C1 segment of cervical spinal cord (tissue), 14 donors: ENCODE results near the gene DZIP1.

Experiments used
- DNase-seq, 14 donors: peaks; one replicate each; lab custom pipeline; 2025; lab: John Stamatoyannopoulos, UW

The DZIP1 gene

DNA sequence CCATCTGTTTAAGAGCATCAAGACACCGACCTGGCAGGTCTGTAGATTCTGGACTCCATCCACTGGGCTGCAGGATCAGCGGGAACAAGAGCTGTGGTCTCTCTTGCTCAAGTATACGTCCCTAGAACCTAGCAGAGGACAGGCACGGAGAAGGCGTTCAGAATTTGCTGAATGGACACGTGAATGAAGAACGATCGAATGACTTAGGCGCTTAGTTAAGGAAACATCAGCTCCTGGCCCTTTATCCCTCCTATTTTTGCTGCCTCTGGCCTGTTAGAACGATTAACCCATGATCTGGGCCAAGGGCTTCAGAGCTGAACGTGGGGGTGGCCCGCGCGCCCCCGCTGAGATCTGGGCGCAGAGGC, 953 bp downstream of the DZIP1 start:
- DNase-seq = peak in 2 of 14 donors; percentile 31 to 54

GRCh38 chr13:95642999-95643398, 1.5 kb downstream of the DZIP1 start:
- DNase-seq = no peak

DNA sequence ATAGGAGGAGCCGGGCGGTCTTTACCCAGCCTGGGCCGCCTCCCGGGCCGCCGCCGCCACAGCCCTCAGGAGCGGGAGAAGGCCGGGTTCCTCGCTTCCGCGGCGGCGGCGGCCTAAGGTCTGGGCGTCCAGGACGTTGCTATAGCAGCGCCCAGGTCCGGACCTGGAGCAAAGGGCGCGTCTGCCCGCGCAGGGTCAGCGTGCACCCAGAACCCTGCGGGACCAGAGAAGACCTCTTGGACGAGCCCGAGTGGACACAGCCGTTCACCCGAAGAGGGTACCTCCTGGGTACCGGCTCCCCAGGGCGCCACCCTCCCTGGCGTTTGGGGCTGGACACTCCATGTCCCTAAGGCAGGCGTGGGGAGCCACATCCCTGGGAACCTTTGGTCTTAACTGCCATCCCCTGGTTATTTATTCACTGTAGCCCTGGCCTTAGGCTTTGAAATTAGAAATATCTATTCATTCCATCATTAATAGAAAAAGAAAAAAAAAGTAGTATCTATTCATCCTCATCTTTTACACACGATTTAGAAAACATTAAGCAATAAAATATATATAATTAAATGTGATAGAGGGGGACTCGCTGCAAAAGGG, 2.4 kb downstream of the DZIP1 start:
- peak in 3 of 14 donors; percentile 4 to 53 (median 29) for DNase-seq

DNA sequence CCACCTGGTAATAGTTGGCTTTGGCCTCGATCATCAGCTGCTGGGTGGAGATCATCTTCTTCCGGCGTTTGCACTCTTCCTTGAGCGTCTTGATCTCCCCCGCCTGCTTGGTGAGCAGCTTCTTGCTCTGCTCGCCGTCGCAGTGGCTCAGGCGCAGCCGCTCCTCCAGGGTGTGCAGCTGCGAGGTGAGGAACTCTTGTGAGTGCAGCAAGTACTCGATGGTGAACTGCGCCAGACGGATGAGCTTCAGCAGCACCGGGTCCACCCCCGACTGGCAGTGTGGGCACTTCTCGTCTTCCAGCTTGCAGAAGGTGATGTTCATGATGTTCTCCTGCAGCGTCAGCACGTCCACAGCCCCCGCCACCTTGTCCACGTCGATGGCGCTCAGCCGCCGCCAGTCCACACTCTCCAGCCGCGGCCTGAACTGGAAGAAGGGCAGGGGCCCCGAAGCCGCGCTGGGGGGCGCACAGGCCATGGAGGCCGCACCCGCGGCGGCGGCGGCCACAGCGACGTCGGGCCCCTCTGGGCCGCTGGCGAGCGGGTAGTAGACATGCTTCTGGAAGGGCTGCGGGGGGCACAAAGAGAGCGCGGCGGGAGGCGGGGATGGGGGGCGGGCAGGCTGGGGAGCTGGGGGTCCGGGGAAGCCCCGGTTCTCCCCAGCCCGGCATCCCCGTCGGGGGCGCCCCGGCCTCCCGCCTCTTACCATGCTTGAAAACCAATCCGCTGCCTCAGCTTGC, 3.0 kb downstream of the DZIP1 start:
- DNase-seq = peak in 2 of 14 donors; percentile 30 to 35

GRCh38 chr13:95636853-95637252, 7.7 kb downstream of the DZIP1 start:
- DNase-seq = no peak

DNA sequence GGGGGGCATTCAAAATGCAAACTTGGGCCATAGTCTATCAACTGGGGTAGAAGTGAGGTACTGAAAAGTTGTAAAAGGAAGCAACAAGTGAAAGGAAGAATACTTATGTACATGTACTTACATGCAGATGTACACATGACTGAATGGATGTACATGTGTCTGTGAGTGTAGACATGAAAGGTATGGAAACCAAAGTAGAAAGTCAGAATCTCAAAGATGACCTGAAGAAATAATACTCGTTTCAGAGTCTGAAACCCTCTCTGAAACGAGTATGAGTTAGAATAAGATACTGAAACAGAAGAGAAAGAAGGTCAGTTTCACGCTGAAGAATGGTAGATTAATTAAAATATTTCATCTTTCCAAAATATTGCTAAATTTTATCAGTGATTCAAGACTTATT, 13.9 kb downstream of the DZIP1 start:
- DNase-seq = no peak

DNA sequence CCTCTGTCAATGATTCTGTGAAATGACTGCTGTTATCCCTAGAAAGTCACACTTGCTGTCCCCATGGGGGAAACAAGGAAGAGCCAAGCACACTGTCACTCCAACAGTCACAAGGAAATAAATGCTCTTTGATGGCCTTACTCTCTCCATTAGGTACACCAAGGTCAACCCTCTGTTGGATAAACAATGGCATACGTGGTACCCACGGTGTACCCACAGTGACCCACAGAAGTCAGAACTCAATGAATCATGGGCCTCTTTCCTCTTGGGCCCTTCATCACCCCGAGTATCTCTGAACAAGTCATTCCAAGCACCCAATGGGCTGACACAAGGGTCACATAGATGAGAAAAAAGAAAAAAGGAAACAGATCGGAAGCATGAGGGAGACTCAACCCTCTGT, 15.4 kb downstream of the DZIP1 start:
- DNase-seq = no peak

DNA sequence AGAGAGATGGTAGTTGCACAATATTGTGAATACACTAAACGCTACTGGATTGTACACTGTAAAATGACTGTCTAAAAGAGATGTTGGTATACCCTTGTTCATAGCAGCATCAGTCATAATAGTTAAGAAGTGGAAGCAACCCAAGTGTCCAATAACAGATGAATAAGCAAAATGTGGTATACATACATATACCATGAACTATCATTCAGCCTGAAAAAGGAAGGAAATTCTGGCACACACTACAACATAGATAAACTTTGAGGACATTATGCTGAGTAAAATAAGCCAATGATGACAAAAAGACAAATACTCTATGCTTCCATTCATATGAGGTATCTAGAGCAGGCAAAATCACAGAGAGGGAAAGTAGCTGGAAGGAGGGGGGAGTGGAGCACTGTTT, 16.0 kb downstream of the DZIP1 start:
- no peak for DNase-seq

- no peak for DNase-seq
Observed at GRCh38 chr13:95627590-95627989, 16.9 kb downstream of the DZIP1 start.

DNA sequence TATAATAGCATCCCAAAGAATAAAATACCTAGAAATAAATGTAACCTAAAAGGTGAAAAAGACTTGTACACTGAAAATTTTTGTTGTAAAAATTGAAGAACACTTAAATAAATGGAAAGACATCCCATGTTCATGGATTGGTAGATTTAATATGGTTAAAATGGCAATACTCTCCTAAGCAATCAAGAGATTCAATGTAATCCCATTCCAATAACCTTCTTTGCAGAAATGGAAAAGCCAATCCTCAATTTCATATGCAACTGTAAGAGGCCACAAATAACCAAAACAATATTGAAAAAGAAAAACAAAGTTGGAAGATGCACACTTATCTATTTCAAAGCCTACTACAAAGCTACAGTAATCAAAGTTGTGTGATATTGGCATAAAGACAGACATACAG, 17.7 kb downstream of the DZIP1 start:
- DNase-seq = no peak

- DNase-seq = peak in 2 of 14 donors; percentile 4 to 17
Observed at GRCh38 chr13:95624020-95624419, 20.5 kb downstream of the DZIP1 start.

DNA sequence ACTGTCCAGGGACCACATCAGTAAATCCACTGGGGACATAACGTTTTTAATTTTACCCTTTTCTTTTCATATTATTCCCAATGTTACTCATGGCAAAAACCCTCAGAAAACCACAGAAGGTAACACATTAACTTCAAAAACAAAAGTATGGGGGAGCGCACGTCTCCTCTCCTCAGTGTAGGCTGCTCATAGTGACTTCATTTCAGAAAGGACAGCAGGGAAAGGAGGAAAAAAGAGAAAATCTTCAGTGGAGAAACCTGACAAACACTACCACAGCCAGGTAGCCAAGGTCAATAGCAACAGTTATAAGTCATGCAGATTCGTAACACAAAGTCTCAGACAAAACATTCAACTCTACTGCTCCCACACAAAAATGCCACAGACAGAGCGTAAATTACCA, 21.4 kb downstream of the DZIP1 start:
- no peak for DNase-seq

DNA sequence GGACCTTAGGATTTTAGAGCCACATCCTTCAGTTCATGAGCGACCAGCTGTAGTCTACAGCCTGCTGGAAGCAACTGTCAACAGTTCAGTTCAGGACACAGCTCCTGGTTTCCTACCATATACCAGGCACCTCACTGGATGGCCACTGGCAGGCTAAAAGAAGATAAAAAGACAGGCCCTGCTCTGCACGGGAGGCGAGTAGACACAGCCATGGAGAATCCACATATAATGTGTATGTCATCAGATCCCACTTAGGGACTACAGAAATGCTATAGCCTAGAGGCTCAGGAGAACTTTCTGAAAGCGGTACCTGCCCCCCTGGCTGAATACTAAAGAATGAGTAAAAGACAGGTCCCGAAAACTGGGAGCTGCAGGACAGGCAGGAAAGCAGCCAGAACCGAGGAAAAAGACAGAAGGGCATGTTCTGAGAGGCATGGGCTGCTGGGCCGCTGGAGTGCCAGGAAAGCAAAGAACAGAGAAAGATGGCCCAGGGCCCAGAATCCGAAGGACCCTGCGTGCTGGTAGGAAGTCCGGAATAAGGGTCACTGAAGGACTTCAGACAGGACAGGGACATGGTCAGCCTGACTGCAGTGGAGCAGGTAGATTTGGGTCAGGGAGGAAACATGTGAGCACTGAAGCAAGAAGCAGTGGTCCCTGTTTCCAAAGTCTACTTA, 23.5 kb downstream of the DZIP1 start:
- DNase-seq = peak in 9 of 14 donors; percentile 11 to 69 (median 22)

GRCh38 chr13:95620030-95620824, 24.3 kb downstream of the DZIP1 start:
- no peak for DNase-seq

DNA sequence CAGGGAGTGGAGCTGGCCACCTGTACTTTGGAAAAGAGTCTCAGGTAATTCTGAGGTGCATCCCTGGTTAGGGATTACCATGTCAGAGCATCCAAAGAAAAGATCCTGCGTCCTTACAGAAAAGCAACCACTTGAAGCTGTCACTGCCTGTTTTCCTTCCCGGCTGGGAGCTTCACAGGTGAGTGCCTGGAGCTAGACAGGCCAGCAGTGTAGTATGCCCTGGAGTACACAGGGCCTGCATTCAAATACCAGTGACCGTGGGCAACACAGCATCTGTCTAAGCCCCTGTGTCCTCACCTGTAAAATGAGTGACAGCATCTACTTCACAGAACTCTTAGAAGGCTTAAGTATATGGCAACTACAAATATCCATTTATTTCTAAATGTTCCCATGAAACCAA, 29.0 kb downstream of the DZIP1 start:
- no peak for DNase-seq

DNA sequence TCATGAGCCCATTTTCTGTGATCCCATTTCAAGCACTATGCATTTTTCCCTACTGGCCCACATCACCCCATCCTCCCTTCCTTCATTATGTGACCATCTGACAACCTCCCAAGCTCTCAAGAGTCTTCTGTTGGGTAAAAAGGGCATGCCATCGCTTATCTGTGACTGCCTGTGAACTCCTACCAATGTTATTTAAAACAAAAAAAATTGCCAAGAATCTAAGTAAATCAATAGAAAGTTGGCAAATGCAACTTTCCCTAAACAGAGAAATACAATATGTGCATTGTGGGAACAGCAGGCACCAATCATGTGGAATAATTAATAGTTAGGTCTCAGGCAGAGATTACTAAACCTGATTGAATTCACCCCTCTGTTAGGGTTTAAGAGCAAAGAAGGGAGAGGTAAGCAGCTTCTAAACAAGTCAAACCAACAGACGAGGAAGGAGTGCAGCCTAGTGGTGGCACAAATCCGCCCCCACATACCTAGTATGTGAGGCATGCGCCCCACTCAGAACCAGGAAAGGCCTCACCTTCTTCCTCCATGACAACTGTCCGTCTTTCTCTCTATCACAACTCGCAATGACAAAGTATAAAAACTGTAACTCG, 29.8 kb downstream of the DZIP1 start:
- DNase-seq = no peak

- DNase-seq = no peak
Observed at GRCh38 chr13:95608640-95609323, 35.7 kb downstream of the DZIP1 start.

- DNase-seq = no peak
Observed at GRCh38 chr13:95607366-95607765, 37.1 kb downstream of the DZIP1 start.

DNA sequence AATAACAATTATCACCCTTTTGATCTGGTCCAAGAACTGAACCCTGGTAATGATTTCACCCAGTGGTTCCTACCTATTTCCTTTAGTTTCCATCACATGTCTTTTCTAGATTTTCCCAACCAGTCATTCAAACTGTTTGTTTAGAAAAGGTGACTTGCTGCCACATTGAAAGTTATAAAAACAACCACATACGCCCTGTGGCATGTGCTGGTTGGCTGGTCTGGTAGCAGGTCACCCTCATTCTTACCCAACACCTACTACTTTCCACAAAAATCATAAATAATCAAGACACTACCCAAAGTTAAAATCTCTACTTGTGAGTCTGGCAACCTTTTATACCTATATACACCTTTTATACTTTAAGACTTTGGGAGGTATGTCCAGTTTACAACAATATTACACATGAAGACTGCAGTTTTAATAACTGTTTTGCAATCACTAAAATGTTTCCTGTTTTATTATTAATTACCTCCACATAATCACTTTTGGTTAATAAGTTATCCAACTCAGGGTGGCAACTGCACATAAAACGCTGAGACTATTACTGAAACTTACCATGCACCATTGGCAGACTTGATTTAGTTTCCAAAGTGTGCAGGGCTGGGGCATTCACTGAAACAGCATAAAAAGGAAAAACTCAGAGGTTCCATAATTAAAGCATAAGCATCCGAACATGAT, 38.9 kb downstream of the DZIP1 start:
- DNase-seq = no peak

DNA sequence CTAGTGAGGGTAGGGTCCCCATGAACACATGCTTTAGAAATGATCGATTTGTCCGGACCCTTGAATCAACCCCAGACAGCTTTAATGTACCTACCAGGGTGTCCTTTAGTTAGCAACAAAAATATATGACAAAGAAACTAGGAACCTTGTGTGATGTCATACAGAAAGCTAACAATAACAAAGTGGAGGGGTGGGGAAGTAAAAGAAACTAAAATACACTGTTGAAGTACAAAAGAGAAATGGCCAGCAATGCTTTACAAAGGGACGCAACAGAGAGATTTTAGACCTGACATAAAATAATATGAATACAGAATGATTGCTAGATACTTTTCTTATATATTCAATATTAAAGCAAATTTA, 40.0 kb downstream of the DZIP1 start:
- DNase-seq = no peak
